KG1 (cell line): ENCODE results near the gene LMF1.

Experiments
- DNase-seq: peaks from one replicate; lab custom pipeline; 2025; lab: John Stamatoyannopoulos, UW

Gene LMF1

DNA sequence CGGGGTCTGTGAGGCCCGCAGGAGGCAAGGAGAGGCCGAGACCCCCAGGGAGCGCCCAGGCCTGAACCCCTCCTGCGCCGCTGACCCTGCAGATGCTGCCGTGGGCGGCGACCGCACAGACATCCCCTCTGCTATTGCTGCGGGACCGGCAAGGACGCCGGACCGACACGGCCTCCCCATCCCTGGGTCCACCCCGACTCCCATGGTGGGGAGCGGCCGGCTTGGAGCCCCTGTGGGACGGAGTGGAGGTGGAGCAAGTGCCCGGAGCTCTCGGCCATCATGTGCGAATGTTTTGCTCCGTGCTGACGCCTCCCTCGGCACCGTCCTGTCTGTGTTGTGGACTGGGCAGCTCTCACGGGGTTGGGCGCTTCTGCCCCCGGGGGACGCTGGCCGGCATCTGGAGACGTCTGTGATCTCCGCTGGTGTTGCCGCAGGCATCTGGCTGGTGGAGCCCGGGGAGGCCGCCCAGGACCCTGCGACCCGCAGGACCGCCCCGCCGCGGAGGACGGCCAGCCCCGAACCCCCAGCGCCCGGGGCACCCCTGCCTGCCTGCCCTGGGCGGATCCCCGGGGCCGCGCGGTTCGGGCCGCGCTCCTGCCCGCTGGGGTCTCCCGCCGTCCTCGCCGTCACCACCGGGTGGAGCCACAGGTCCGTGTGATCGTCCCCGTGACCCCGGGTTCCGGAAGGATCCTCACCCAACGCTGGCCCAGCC is 157.4 kb downstream of the LMF1 start:
- no peak for DNase-seq

DNA sequence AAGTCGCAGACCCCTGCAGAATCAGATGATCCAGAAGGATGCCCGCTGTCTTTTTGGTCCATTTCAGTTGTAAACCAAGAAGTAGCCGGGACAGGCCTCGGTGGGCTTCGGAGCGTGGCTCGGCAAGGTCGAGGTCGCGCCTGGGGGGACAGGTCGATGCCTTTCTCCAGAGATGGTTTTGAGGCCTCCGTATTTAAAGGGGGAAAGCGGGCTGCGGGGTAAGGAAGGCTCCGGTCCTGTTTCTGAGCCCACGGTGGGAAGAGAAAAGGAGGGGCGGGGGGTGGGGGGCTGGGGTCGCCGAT is 162.7 kb downstream of the LMF1 start:
- no peak for DNase-seq

DNA sequence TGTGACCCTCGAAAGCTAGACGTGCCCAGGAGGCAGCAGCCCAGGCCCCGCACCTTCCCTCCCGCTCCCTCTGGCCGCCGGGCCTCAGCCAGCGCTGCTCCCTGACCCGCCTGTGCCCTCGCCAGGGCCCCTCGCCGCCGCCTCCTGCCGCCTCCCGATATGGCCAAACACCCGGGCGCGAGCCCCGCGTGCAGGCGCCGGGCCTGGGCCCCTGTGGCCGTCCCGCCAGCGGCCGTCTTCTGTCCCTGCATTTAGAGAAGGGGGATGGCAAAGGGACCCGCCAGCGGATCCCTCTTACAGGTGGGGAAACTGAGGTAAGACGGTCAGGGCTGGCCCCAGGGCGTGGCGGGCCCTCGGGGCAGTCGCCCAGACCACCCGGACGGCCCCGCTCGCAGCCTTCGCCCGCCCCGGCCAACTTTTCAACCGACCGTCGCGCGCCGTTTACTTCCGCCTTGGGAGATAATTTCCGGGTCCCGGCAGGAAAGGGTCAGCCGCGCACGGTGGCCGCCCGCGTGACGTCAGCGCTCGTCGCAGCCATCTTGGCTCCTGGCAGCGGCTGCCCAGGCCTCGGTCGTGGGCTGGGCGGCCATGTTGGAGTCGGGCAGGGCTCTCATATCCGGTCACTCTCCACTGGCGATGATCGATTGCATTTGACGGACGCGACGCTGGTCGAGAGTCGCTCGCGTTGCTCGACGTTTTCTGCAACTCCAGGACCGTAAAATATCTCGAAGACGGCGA is 163.3 kb downstream of the LMF1 start:
- DNase-seq, result no peak

GRCh38 chr16:805474-805873 is 165.3 kb downstream of the LMF1 start:
- no peak for DNase-seq

GRCh38 chr16:804193-805048 is 166.4 kb downstream of the LMF1 start:
- DNase-seq, result no peak

DNA sequence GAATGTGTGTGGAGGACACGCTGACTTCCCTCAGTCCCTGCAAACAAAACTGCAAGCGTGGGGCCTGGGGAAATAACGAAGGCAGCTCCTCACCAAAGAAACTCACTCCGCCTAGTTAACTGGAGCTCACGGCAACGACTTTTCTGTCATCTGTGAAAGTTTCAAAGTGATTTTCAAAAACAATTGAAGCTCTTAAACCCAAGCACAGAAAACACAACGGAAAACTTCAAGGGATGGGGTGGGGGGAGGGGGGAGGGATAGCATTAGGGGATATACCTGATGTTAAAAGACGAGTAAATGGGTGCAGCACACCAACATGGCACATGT is 167.1 kb downstream of the LMF1 start:
- no peak for DNase-seq
